Thoracic aorta (tissue), 2 donors: ENCODE measurements around the gene TSPAN11. TPM values are rescaled to one million over a fixed set of nuclear protein-coding genes. Genes with fewer than 3 reads are reported as not detected.

ENCODE experiments used
- ATAC-seq: fragments of 150-250 bp; one replicate; pipeline ENCODE4 v1.8.0; 2017; ENCODE audit warnings: low read depth; ENCODE audit not compliant: insufficient number of reproducible peaks, low FRiP score
- DNase-seq: peaks from one replicate; pipeline ENCODE4 v3.0.0-alpha.2; 2020; ENCODE audit warnings: low spot score
- H3K27ac ChIP-seq, 2 donors: fragments of 200-600 bp; sonication (generic); 1 replicate in 1 of 2; 2 replicates in 1 of 2; pipeline ENCODE4 v1.5.1; 2016; ENCODE audit warnings: mild to moderate bottlenecking in 2 of 2, moderate library complexity in 2 of 2
- H3K27me3 ChIP-seq: fragments of 200-600 bp; sonication (generic); replicated peaks from 2 replicates; pipeline ENCODE4 v1.6.0; 2016; ENCODE audit warnings: mild to moderate bottlenecking; ENCODE audit not compliant: insufficient read depth
- H3K36me3 ChIP-seq: fragments of 200-600 bp; sonication (generic); one replicate; pipeline ENCODE4 v1.5.1; 2016
- H3K4me1 ChIP-seq, 2 donors: fragments of 200-600 bp; sonication (generic); 1 replicate in 1 of 2; 2 replicates in 1 of 2; pipeline versions ENCODE4 v1.5.1 to v1.6.0; 2016; ENCODE audit warnings: low read depth in 2 of 2, mild to moderate bottlenecking in 1 of 2; ENCODE audit not compliant: control insufficient read depth in 1 of 2
- H3K4me3 ChIP-seq: fragments of 200-600 bp; sonication (generic); 2 replicates; pipeline ENCODE4 v1.5.1; 2016; ENCODE audit warnings: mild to moderate bottlenecking
- H3K9me3 ChIP-seq: fragments of 200-600 bp; sonication (generic); 2 replicates; pipeline ENCODE4 v1.5.1; 2016
- total RNA-seq, 2 donors: library from RNA; depleted of rRNA; stranded (reverse); fragments of >200 nt; gene quantifications; one replicate each; pipeline versions ENCODE4 v1.1.0 to v1.2.3, GENCODE V29; 2016
- TF ChIP-seq, protein P1 (sequence below): fragments of 200-600 bp; sonication (generic); IDR thresholded peaks from one replicate; pipeline ENCODE4 v1.5.1; 2019; ENCODE audit warnings: antibody characterized with exemption

TSPAN11 gene
- total RNA-seq, 2 donors from 2014 or later: 0.41 to 3.0 TPM

DNA sequence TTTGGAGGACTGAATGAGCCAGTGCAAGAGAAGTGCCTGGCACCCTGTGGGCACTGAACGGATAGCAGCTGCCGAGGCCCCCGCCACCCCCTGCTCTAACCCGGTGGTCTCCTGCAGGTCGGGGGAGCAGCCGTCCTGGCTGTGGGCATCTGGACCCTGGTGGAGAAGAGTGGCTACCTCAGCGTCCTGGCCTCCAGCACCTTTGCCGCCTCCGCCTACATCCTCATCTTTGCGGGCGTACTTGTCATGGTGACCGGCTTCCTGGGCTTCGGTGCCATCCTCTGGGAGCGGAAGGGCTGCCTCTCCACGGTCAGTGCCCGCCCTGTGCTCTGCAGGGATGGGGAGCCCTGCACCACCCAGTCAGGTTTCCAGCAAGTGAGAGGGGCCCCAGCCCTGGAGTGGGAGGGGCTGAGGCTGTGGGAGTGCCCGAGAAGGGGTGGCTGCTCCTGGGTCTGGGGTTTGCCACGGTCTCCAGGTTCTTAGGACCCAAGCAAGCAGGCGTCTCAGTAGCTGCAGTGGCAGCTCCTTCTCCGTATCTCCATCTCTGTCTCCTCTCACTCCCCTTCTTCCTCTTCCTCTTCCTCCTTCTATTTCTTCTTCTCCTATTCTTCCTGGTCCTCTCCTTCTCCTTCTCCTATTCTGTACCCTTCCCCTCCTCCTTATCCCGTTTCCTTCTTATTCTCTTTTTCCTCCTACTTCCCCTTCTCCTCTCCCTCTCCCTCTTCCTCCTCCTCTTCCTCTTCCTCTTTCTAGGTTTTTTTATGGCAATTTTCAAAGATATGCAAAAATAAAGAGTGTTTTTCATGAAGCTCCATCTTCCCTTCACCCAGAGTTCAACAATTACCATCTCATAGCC, 37.4 kb downstream of the TSPAN11 start:
- no peak for ATAC-seq
- Histone ChIP-seq H3K4me1 (no peaks in the 10 kb centered on the region), H3K27me3 (no peaks in the 10 kb centered on the region), H3K4me3 (no peak overlapping the region), H3K9me3 (no peaks in the 10 kb centered on the region), H3K36me3 (no peaks in the 10 kb centered on the region), H3K27ac (no peak overlapping the region)
- no peak for DNase-seq
- TF ChIP-seq, protein P1, sequence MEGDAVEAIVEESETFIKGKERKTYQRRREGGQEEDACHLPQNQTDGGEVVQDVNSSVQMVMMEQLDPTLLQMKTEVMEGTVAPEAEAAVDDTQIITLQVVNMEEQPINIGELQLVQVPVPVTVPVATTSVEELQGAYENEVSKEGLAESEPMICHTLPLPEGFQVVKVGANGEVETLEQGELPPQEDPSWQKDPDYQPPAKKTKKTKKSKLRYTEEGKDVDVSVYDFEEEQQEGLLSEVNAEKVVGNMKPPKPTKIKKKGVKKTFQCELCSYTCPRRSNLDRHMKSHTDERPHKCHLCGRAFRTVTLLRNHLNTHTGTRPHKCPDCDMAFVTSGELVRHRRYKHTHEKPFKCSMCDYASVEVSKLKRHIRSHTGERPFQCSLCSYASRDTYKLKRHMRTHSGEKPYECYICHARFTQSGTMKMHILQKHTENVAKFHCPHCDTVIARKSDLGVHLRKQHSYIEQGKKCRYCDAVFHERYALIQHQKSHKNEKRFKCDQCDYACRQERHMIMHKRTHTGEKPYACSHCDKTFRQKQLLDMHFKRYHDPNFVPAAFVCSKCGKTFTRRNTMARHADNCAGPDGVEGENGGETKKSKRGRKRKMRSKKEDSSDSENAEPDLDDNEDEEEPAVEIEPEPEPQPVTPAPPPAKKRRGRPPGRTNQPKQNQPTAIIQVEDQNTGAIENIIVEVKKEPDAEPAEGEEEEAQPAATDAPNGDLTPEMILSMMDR: no peak

DNA sequence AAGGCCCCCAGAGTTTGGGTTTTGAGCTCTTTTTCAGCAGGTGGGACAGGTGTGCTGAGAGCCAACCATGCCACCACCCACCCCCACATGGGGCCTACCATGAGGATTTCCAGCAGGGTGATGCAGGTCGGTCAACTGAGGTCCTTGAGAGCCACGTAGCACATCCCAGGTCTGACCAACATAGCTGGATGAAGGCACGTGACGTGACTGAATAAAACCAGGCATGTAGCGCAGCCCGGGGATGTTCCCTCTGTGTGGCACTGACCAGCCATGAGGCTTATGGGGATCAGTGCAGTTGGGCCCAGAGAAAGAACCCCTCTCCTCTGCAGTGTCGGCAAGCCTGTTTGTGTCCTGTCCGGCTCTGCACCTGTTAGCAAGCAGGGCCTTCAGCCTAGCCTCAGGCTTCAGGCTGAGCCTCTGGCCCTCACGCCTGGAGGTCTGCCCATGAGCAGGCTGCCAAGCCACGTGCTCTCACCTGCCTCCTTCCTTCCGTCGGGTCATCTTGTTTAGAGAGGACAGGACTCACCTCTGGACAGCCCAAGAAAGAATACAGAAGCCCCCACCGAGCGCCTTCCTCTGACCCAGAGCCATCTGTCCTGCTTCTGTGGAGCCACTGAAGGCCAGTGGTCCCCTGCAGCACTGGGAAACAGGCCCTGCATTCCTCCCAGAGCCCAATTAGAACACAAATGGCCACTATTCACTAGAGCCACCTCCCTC, 38.5 kb downstream of the TSPAN11 start:
- Histone ChIP-seq H3K9me3 (no peaks in the 10 kb centered on the region), H3K27me3 (no peaks in the 10 kb centered on the region), H3K36me3 (no peaks in the 10 kb centered on the region), H3K27ac (no peak overlapping the region), H3K4me1 (no peaks in the 10 kb centered on the region), H3K4me3 (no peak overlapping the region)
- DNase-seq: no peak
- TF ChIP-seq, protein P1: no peak
- no peak for ATAC-seq

DNA sequence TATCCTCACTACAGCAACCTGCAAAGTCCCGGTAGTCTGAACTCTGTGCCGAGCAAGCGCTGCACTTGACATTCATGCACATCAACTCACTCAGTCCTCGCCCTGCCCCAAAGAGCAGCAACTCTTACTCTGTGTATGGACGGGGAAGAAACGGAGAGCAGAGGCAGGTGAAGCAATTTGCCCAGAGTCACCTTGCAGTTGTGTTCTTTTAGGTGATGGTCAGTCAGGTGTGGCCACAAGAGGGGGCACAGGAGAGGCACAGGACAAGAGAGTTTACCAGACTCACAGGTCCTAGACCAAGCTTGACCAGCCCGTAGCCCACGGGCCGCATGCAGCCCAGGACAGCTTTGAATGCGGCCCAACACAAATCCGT, 39.1 kb downstream of the TSPAN11 start:
- H3K4me1 ChIP-seq: no peaks in the 10 kb centered on the region
- DNase-seq (no peak), ATAC-seq (no peak)
- no peaks in the 10 kb centered on the region for H3K36me3 ChIP-seq
- TF ChIP-seq, protein P1: no peak
- H3K27me3 ChIP-seq: no peaks in the 10 kb centered on the region
- H3K4me3 ChIP-seq: no peak overlapping the region
- H3K27ac ChIP-seq: no peak overlapping the region
- H3K9me3 ChIP-seq: no peaks in the 10 kb centered on the region

DNA sequence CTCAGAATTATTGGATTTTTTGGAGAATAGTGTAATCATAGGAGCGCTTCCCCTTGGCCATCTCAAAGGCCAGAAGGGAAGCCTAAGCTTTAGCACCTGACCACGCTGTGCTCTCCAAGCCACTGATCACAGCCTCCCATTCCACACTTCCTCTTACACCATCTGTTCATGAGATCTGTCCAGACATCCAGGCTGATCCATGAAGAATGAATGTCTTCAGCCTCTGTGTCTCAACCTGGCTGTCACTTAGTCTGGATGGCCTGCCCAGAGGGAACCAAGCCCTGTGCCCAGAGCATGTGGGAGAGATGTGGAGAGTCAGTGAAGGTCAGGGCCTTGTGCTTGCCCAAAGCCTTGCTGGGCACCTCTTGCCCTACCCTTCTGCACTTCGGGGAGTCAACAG, 40.5 kb downstream of the TSPAN11 start:
- no peak overlapping the region for H3K27ac ChIP-seq
- H3K4me1 ChIP-seq: no peaks in the 10 kb centered on the region
- no peak overlapping the region for H3K4me3 ChIP-seq
- no peaks in the 10 kb centered on the region for H3K9me3 ChIP-seq
- ATAC-seq (no peak), DNase-seq (no peak)
- no peaks in the 10 kb centered on the region for H3K27me3 ChIP-seq
- no peaks in the 10 kb centered on the region for H3K36me3 ChIP-seq
- TF ChIP-seq, protein P1: no peak

DNA sequence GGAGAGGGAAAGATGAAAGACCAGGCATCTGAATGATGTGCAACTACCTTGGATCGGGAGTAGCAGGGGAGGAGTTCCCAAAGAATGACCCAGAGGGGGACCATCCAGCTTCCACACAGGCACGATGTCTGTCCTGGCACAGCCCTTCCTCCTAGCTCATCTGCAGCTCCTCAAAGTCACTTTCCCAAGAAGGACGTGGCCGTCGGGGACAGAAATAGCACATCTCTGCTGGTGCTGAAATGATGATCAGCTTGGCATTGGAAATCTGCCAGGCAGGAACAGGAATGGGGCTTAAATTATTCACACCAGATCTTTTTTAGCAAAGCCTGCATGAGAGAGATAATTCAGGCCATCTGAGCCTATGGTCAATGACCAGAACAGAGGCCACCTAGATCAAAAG, 41.7 kb downstream of the TSPAN11 start:
- ATAC-seq (no peak), DNase-seq (no peak)
- H3K4me3 ChIP-seq: no peak overlapping the region
- H3K9me3 ChIP-seq: no peaks in the 10 kb centered on the region
- no peaks in the 10 kb centered on the region for H3K27me3 ChIP-seq
- no peak overlapping the region for H3K27ac ChIP-seq
- H3K36me3 ChIP-seq: no peaks in the 10 kb centered on the region
- TF ChIP-seq, protein P1: no peak
- no peaks in the 10 kb centered on the region for H3K4me1 ChIP-seq
